ENCODE measurements around the gene SLC25A52.

The SLC25A52 gene

DNA sequence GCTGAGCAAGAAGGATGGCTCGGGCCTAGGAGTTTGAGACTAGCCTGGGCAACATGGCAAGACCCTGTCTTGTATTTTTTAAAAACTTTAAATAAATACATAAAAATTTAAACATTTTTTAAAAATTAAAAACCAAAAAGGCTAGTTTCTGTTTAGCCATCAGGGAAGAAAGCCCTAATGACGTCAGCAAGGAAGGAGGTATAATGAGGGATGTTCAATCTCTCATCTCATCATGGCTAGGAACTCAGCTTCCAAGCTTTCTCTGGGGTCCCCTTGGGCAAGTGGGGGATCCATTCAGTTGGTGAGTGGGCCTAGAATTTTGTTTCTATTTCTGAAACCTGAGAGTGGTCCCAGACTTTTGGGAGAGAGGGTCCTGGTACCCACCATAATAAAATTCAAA is 35.1 kb upstream of the SLC25A52 start:
- Histone ChIP-seq H2AFZ (ENCODE audit: low read depth) (no peak overlapping the region), H3K79me2 (ENCODE audit: insufficient read depth, low read depth) (no peaks in the 10 kb centered on the region), H3K9ac (no peak overlapping the region), H3K36me3 (ENCODE audit: insufficient read depth) (no peaks in the 10 kb centered on the region), H3K4me3 (IDR thresholded peaks at IDR 0.05; ENCODE audit: insufficient read depth, low read depth, low read length) (no peak overlapping the region), H3K27me3 (ENCODE audit: insufficient read depth, low read depth) (no peaks in the 10 kb centered on the region), H3K4me2 (no peak overlapping the region), H3K4me1 (ENCODE audit: low read depth, poor library complexity, severe bottlenecking) (no peaks in the 10 kb centered on the region), H4K20me1 (ENCODE audit: insufficient read depth) (no peaks in the 10 kb centered on the region), H3K27ac (no peak overlapping the region)
- TF ChIP-seq, protein P1, sequence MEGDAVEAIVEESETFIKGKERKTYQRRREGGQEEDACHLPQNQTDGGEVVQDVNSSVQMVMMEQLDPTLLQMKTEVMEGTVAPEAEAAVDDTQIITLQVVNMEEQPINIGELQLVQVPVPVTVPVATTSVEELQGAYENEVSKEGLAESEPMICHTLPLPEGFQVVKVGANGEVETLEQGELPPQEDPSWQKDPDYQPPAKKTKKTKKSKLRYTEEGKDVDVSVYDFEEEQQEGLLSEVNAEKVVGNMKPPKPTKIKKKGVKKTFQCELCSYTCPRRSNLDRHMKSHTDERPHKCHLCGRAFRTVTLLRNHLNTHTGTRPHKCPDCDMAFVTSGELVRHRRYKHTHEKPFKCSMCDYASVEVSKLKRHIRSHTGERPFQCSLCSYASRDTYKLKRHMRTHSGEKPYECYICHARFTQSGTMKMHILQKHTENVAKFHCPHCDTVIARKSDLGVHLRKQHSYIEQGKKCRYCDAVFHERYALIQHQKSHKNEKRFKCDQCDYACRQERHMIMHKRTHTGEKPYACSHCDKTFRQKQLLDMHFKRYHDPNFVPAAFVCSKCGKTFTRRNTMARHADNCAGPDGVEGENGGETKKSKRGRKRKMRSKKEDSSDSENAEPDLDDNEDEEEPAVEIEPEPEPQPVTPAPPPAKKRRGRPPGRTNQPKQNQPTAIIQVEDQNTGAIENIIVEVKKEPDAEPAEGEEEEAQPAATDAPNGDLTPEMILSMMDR (conservative IDR thresholded peaks at IDR 0.05; ENCODE audit: low read depth, low read length): no peak

DNA sequence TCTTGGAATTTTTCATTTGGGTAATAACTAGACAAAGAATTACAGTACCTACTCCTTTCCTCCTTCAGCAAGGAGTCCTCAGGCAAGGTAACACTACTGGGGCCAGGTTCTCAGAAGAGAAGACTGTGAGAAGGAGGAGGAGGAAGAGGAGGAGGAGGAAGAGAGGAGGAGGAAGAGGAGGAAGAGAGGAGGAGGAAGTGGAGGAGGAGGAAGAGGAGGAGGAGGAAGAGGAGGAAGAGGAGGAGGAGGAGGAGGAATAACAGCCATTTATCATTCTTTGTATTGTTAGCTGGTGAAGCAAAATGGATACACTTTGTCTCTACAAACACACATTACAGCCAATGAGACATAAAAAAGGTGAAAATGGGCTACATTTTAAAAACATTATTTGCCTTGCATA is 32.9 kb upstream of the SLC25A52 start:
- Histone ChIP-seq H4K20me1 (ENCODE audit: insufficient read depth) (no peaks in the 10 kb centered on the region), H3K27me3 (ENCODE audit: insufficient read depth, low read depth) (no peaks in the 10 kb centered on the region), H3K79me2 (ENCODE audit: insufficient read depth, low read depth) (no peaks in the 10 kb centered on the region), H3K4me2 (no peak overlapping the region), H3K36me3 (ENCODE audit: insufficient read depth) (no peaks in the 10 kb centered on the region), H3K27ac (no peak overlapping the region), H3K4me3 (IDR thresholded peaks at IDR 0.05; ENCODE audit: insufficient read depth, low read depth, low read length) (no peak overlapping the region), H2AFZ (ENCODE audit: low read depth) (no peak overlapping the region), H3K9ac (no peak overlapping the region), H3K4me1 (ENCODE audit: low read depth, poor library complexity, severe bottlenecking) (no peaks in the 10 kb centered on the region)
- TF ChIP-seq, protein P1 (conservative IDR thresholded peaks at IDR 0.05; ENCODE audit: low read depth, low read length): no peak

GRCh38 chr18:31792580-31792911 is 31.9 kb upstream of the SLC25A52 start:
- TF ChIP-seq, protein P1 (conservative IDR thresholded peaks at IDR 0.05; ENCODE audit: low read depth, low read length): no peak
- Histone ChIP-seq H3K4me1 (ENCODE audit: low read depth, poor library complexity, severe bottlenecking) (no peaks in the 10 kb centered on the region), H3K9ac (no peak overlapping the region), H3K27ac (no peak overlapping the region), H3K4me3 (IDR thresholded peaks at IDR 0.05; ENCODE audit: insufficient read depth, low read depth, low read length) (no peak overlapping the region), H3K79me2 (ENCODE audit: insufficient read depth, low read depth) (no peaks in the 10 kb centered on the region), H3K27me3 (ENCODE audit: insufficient read depth, low read depth) (no peaks in the 10 kb centered on the region), H2AFZ (ENCODE audit: low read depth) (no peak overlapping the region), H3K4me2 (no peak overlapping the region), H4K20me1 (ENCODE audit: insufficient read depth) (no peaks in the 10 kb centered on the region), H3K36me3 (ENCODE audit: insufficient read depth) (no peaks in the 10 kb centered on the region)

DNA sequence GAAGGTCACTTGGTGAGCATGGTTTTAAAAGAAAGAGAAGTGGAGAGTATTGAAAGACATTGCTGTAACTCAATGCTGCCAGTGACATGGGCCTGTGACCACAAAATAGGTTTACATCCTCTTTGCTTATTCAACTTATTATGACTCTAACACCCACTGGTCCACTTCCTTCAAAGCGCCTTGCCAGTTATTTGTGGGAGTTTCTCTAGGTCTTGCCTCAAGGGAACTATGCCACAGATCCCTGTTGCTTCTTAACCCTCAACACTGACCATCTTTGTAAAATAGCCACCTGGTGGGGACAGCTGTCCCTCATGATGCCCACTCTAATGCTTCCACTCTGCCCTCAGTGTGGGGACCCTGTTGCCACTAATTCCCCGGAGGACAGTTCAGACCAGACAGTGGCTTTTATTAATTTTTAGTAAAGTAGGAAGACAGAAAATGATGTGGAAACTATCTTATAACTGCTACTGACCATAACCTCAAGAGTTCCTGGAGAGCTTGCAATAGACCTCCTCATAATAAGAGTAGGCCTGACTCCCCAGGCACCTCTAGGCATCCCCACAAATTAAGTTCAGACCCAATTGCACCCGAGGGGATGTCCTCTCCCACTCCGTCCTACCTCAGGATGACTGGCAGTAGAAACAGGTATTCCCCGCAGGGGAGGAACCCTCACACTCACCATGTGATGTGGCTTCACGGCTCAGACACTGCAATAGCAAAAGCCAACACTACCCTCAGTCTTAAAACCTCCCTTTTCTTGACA is 31.3 kb upstream of the SLC25A52 start:
- TF ChIP-seq, protein P1 (conservative IDR thresholded peaks at IDR 0.05; ENCODE audit: low read depth, low read length): no peak

More for the DNA sequence above, 31.3 kb upstream of the SLC25A52 start:
- no peaks in the 10 kb centered on the region for H3K36me3 ChIP-seq (ENCODE audit: insufficient read depth)
- no peaks in the 10 kb centered on the region for H3K79me2 ChIP-seq (ENCODE audit: insufficient read depth, low read depth)
- no peak overlapping the region for H3K4me3 ChIP-seq (IDR thresholded peaks at IDR 0.05; ENCODE audit: insufficient read depth, low read depth, low read length)
- no peak overlapping the region for H2AFZ ChIP-seq (ENCODE audit: low read depth)
- H3K4me2 ChIP-seq: no peak overlapping the region
- no peak overlapping the region for H3K9ac ChIP-seq
- no peak overlapping the region for H3K27ac ChIP-seq
- no peaks in the 10 kb centered on the region for H3K27me3 ChIP-seq (ENCODE audit: insufficient read depth, low read depth)
- H3K4me1 ChIP-seq (ENCODE audit: low read depth, poor library complexity, severe bottlenecking): no peaks in the 10 kb centered on the region
- no peaks in the 10 kb centered on the region for H4K20me1 ChIP-seq (ENCODE audit: insufficient read depth)
